Astrocyte (in vitro differentiated cells and primary cell): Measurements from ENCODE around the gene GNA14. TPM values are rescaled to one million over a fixed set of nuclear protein-coding genes. Genes with fewer than 3 reads are reported as not detected.

Experiments
- DNase-seq: peaks from one replicate; pipeline ENCODE4 v3.0.0-alpha.2; 2010; ENCODE audit warnings: low read depth
- FAIRE-seq: peaks from 2 replicates; lab custom pipeline; 2011; peaks lifted over from hg19 to GRCh38; lab: Jason Lieb, UNC
- H2AFZ ChIP-seq: 2 replicates; pipeline ENCODE4 v1.6.0; 2012; ENCODE audit warnings: low read depth, low read length, inconsistent platforms
- H3K27ac ChIP-seq: 2 replicates; pipeline ENCODE4 v1.5.1; 2011; ENCODE audit warnings: low read depth, low read length, inconsistent platforms
- H3K27me3 ChIP-seq: 2 replicates; pipeline ENCODE4 v1.6.0; 2011; ENCODE audit warnings: low read length, inconsistent platforms; ENCODE audit not compliant: insufficient read depth
- H3K36me3 ChIP-seq: 2 replicates; pipeline ENCODE4 v1.5.1; 2011; ENCODE audit warnings: low read length, inconsistent platforms; ENCODE audit not compliant: insufficient read depth
- H3K4me1 ChIP-seq: 2 replicates; pipeline ENCODE4 v1.5.1; 2011; ENCODE audit warnings: low read length, inconsistent platforms; ENCODE audit not compliant: insufficient read depth
- H3K4me2 ChIP-seq: 2 replicates; pipeline ENCODE4 v1.6.0; 2012; ENCODE audit warnings: low read length, inconsistent platforms
- H3K4me3 ChIP-seq: 2 replicates; pipeline ENCODE4 v1.5.1; 2011; ENCODE audit warnings: low read depth, mild to moderate bottlenecking, low read length, inconsistent platforms; ENCODE audit not compliant: insufficient read depth
- H3K79me2 ChIP-seq: 2 replicates; pipeline ENCODE4 v1.6.0; 2012; ENCODE audit warnings: mild to moderate bottlenecking, low read length, inconsistent platforms; ENCODE audit not compliant: insufficient read depth
- H3K9ac ChIP-seq: 2 replicates; pipeline ENCODE4 v1.6.0; 2012; ENCODE audit warnings: mild to moderate bottlenecking, low read length, inconsistent platforms
- H3K9me3 ChIP-seq: 2 replicates; pipeline ENCODE4 v1.5.1; 2012; ENCODE audit warnings: low read depth, mild to moderate bottlenecking, low read length, inconsistent platforms; ENCODE audit not compliant: insufficient read depth
- H4K20me1 ChIP-seq: 2 replicates; pipeline ENCODE4 v1.6.0; 2012; ENCODE audit warnings: low read length, inconsistent platforms; ENCODE audit not compliant: insufficient read depth
- H3K27ac Mint-ChIP-seq: one replicate; pipeline ENCODE4 v1.8.0; 2021; ENCODE audit warnings: mild to moderate bottlenecking, mixed read lengths; ENCODE audit not compliant: unreplicated experiment
- H3K27me3 Mint-ChIP-seq: one replicate; pipeline ENCODE4 v1.8.0; 2021; ENCODE audit warnings: low read depth, mixed read lengths; ENCODE audit not compliant: unreplicated experiment
- H3K36me3 Mint-ChIP-seq: one replicate; pipeline ENCODE4 v1.8.0; 2021; ENCODE audit warnings: low read depth, mixed read lengths; ENCODE audit not compliant: unreplicated experiment
- H3K4me1 Mint-ChIP-seq: one replicate; pipeline ENCODE4 v1.8.0; 2021; ENCODE audit warnings: low read depth, mixed read lengths; ENCODE audit not compliant: unreplicated experiment
- H3K4me3 Mint-ChIP-seq: one replicate; pipeline ENCODE4 v1.8.0; 2021; ENCODE audit warnings: mild to moderate bottlenecking, moderate library complexity, mixed read lengths; ENCODE audit not compliant: unreplicated experiment
- H3K9me3 Mint-ChIP-seq: one replicate; pipeline ENCODE4 v1.8.0; 2021; ENCODE audit warnings: mild to moderate bottlenecking, mixed read lengths; ENCODE audit not compliant: unreplicated experiment
- EZH2 ChIP-seq: IDR thresholded peaks from 2 replicates; pipeline ENCODE4 v1.6.1; 2012; ENCODE audit warnings: mild to moderate bottlenecking, low read length, inconsistent platforms; ENCODE audit not compliant: insufficient read depth
- total RNA-seq: library from RNA; stranded (reverse); gene quantifications from 2 replicates; pipeline ENCODE4 v1.2.1, GENCODE V29; 2021
- TF ChIP-seq, protein P1 (sequence below): IDR thresholded peaks from 2 replicates; pipeline ENCODE4 v1.5.1; 2011; ENCODE audit warnings: low read depth, mild to moderate bottlenecking, inconsistent platforms, low read length, moderate library complexity; ENCODE audit not compliant: insufficient read depth

The GNA14 gene
- total RNA-seq, 1 donor from 2014 or later = 1.0 TPM

DNA sequence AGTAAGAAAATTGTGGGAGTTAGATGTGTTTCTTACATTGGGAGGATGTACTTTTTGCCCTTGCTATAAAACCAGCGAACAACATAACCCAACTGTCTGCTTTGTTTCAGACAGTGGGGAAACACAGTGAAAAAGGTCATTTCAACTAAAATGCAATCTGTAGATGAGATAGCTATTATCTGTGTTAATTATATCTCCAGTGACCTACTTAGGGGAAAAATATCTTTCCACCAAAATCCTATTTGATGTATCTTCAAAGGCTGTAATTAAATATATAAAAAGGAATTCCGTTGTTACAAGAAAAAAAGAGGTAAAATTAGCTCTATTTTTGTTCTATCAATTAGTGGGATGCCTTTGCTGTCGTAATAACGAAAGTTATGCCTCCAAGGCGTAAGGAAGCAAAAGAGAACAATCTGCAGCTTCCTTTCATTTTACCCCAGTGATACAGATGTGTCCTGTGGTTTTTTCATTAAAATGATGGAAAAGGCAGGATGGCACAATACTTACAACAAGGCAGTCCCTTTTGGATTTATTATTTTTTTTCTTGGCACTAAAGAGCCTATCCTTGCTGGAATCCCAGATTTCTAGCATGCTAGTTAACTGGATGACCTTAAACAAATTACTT is 100.9 kb downstream of the GNA14 start:
- Histone ChIP-seq H3K27ac (no peak overlapping the region), H3K36me3 (no peaks in the 10 kb centered on the region), H3K27me3 (no peaks in the 10 kb centered on the region), H4K20me1 (no peaks in the 10 kb centered on the region), H3K4me3 (no peak overlapping the region), H3K4me2 (no peak overlapping the region), H3K4me1 (no peaks in the 10 kb centered on the region), H3K79me2 (no peaks in the 10 kb centered on the region), H3K9ac (no peak overlapping the region), H3K9me3 (no peaks in the 10 kb centered on the region), H2AFZ (no peak overlapping the region)
- DNase-seq = no peak
- Mint-ChIP-seq H3K9me3 (peaks cover 4% of the 10 kb centered on the region), H3K4me3 (no peak overlapping the region), H3K4me1 (peaks cover 18% of the 10 kb centered on the region), H3K27ac (peak overlapping the region; percentile 77), H3K36me3 (no peaks in the 10 kb centered on the region), H3K27me3 (peaks cover 2% of the 10 kb centered on the region)
- no peak for FAIRE-seq
- TF ChIP-seq EZH2 = no peak
- TF ChIP-seq, protein P1, sequence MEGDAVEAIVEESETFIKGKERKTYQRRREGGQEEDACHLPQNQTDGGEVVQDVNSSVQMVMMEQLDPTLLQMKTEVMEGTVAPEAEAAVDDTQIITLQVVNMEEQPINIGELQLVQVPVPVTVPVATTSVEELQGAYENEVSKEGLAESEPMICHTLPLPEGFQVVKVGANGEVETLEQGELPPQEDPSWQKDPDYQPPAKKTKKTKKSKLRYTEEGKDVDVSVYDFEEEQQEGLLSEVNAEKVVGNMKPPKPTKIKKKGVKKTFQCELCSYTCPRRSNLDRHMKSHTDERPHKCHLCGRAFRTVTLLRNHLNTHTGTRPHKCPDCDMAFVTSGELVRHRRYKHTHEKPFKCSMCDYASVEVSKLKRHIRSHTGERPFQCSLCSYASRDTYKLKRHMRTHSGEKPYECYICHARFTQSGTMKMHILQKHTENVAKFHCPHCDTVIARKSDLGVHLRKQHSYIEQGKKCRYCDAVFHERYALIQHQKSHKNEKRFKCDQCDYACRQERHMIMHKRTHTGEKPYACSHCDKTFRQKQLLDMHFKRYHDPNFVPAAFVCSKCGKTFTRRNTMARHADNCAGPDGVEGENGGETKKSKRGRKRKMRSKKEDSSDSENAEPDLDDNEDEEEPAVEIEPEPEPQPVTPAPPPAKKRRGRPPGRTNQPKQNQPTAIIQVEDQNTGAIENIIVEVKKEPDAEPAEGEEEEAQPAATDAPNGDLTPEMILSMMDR = no peak

DNA sequence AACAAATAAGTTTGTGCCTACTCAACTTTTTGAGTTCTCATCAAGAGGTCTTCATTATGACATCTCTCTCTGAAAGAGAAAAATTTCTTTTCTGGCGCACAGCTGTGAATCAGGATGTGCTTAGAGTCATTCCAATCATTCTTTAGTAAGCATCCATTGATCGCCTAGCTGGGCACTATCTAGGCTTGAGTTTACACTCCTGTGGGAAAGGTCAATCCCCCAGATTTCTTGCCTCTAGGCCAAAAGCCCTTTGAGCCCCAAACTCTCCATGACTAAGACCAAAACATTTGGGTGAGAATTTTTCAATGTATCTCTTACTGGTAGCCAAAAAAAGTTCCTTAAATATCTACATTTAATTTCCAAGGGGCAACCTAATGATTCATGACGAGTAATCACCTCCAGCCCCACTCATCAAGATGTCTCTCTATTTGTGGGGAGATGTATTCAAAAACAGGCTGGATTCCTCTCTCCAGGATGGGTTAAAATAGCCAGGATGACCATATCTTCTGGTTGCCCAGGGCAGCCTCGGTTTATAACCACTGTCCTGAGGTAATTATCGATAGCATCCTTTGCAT is 101.7 kb downstream of the GNA14 start:
- H3K36me3 Mint-ChIP-seq = peaks cover 2% of the 10 kb centered on the region
- Histone ChIP-seq H3K36me3 (no peaks in the 10 kb centered on the region), H3K27me3 (no peaks in the 10 kb centered on the region), H3K9ac (no peak overlapping the region), H3K4me3 (no peak overlapping the region), H3K4me1 (no peaks in the 10 kb centered on the region), H2AFZ (no peak overlapping the region), H3K27ac (no peak overlapping the region), H4K20me1 (no peaks in the 10 kb centered on the region), H3K4me2 (no peak overlapping the region), H3K79me2 (no peaks in the 10 kb centered on the region), H3K9me3 (no peaks in the 10 kb centered on the region)
- FAIRE-seq (no peak), DNase-seq (peak; percentile 8)
- no peak overlapping the region for H3K4me3 Mint-ChIP-seq
- H3K27ac Mint-ChIP-seq = peak overlapping the region; percentile 77
- peaks cover 2% of the 10 kb centered on the region for H3K27me3 Mint-ChIP-seq
- peaks cover 7% of the 10 kb centered on the region for H3K9me3 Mint-ChIP-seq
- TF ChIP-seq, protein P1 = no peak
- no peak for TF ChIP-seq EZH2
- H3K4me1 Mint-ChIP-seq = peaks cover 18% of the 10 kb centered on the region

DNA sequence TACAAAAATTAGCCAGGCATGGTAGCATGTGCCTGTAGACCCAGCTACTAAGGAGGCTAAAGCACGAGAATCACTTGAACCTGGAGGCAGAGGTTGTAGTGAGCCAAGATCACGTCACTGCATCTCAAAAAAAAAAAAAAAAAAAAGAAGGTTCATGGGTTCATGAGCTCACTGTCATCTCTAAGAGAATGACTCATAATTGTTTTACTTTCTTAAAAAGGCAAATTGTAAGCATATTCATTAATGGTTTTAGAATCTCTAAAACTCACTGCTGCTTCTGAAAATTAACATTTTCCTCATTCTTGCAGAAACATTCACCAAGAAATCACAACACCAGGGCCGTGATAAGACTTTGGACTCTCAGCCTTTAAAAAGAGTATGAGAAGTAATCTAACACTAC is 103.6 kb downstream of the GNA14 start:
- no peak overlapping the region for H3K9ac ChIP-seq
- no peaks in the 10 kb centered on the region for H3K36me3 ChIP-seq
- H3K4me2 ChIP-seq = no peak overlapping the region
- no peaks in the 10 kb centered on the region for H3K27me3 ChIP-seq
- Mint-ChIP-seq H3K27ac (no peak overlapping the region), H3K9me3 (peaks cover 11% of the 10 kb centered on the region), H3K27me3 (peaks cover 2% of the 10 kb centered on the region), H3K4me1 (peaks cover 18% of the 10 kb centered on the region), H3K4me3 (no peak overlapping the region), H3K36me3 (peaks cover 2% of the 10 kb centered on the region)
- H3K79me2 ChIP-seq = no peaks in the 10 kb centered on the region
- no peak overlapping the region for H3K4me3 ChIP-seq
- no peak for TF ChIP-seq EZH2
- TF ChIP-seq, protein P1 = no peak
- no peaks in the 10 kb centered on the region for H3K9me3 ChIP-seq
- no peak overlapping the region for H2AFZ ChIP-seq
- peak overlapping the region; percentile 13 for H3K27ac ChIP-seq
- DNase-seq (peak; percentile 66), FAIRE-seq (no peak)
- no peaks in the 10 kb centered on the region for H4K20me1 ChIP-seq
- H3K4me1 ChIP-seq = no peaks in the 10 kb centered on the region
